OCI-LY1 (cell line): ENCODE measurements around the gene B4GALT2.

Experiments
- H2AFZ ChIP-seq: fragments of 200-600 bp; sonication (generic), shearing (Covaris generic); 2 replicates; pipeline ENCODE4 v1.6.0; 2014; ENCODE audit warnings: antibody characterized with exemption, mild to moderate bottlenecking, low read length
- H3F3A ChIP-seq: fragments of 200-600 bp; sonication (generic), shearing (Covaris generic); 2 replicates; pipeline ENCODE4 v1.6.0; 2014; ENCODE audit warnings: mild to moderate bottlenecking, antibody characterized with exemption, low read length, moderate library complexity; ENCODE audit not compliant: insufficient read depth
- H3K27ac ChIP-seq: fragments of 200-600 bp; sonication (generic); 2 replicates; pipeline ENCODE4 v1.5.1; 2014; ENCODE audit warnings: low read length, mixed run types, mild to moderate bottlenecking, low read depth; ENCODE audit not compliant: poor library complexity, severe bottlenecking
- H3K27me3 ChIP-seq: fragments of 200-600 bp; sonication (generic); 2 replicates; pipeline ENCODE4 v1.6.0; 2014; ENCODE audit warnings: antibody characterized with exemption, mild to moderate bottlenecking, low read length, moderate library complexity; ENCODE audit not compliant: insufficient read depth
- H3K36me3 ChIP-seq: fragments of 200-600 bp; sonication (generic); 2 replicates; pipeline ENCODE4 v1.6.1; 2014; ENCODE audit warnings: mild to moderate bottlenecking, antibody characterized with exemption, low read length, moderate library complexity, mixed read lengths; ENCODE audit not compliant: insufficient read depth
- H3K4me1 ChIP-seq: fragments of 200-600 bp; sonication (generic); 2 replicates; pipeline ENCODE4 v1.5.1; 2014; ENCODE audit warnings: mild to moderate bottlenecking, low read length, moderate library complexity; ENCODE audit not compliant: insufficient read depth, severe bottlenecking
- H3K4me2 ChIP-seq: fragments of 200-600 bp; sonication (generic), shearing (Covaris generic); 2 replicates; pipeline ENCODE4 v1.6.1; 2014; ENCODE audit warnings: low read length
- H3K4me3 ChIP-seq: fragments of 200-600 bp; sonication (generic); 2 replicates; pipeline ENCODE4 v1.5.1; 2014; ENCODE audit warnings: low read length, low read depth, mild to moderate bottlenecking, mixed read lengths; ENCODE audit not compliant: poor library complexity, severe bottlenecking
- H3K79me2 ChIP-seq: fragments of 200-600 bp; shearing (Covaris generic); 2 replicates; pipeline ENCODE4 v1.6.1; 2016; ENCODE audit warnings: mixed run types, low read length, mixed read lengths; ENCODE audit not compliant: insufficient read depth
- H3K9ac ChIP-seq: fragments of 200-600 bp; sonication (generic), shearing (Covaris generic); 2 replicates; pipeline ENCODE4 v1.6.1; 2014; ENCODE audit warnings: mild to moderate bottlenecking, low read length, mixed read lengths
- H3K9me2 ChIP-seq: fragments of 200-600 bp; sonication (generic), shearing (Covaris generic); 2 replicates; pipeline ENCODE4 v1.6.1; 2014; ENCODE audit warnings: low read depth, mild to moderate bottlenecking, low read length, mixed read lengths
- H3K9me3 ChIP-seq: fragments of 200-600 bp; shearing (Covaris generic); 2 replicates; pipeline ENCODE4 v1.6.1; 2014; ENCODE audit warnings: low read length, mixed read lengths
- H4K20me1 ChIP-seq: fragments of 200-600 bp; sonication (generic), shearing (Covaris generic); 2 replicates; pipeline ENCODE4 v1.6.0; 2016; ENCODE audit warnings: mild to moderate bottlenecking, low read length; ENCODE audit not compliant: insufficient read depth
- CTCF ChIP-seq: fragments of 200-600 bp; sonication (generic), shearing (Covaris generic); IDR thresholded peaks from 2 replicates; pipeline ENCODE4 v1.5.1; 2017; ENCODE audit warnings: mild to moderate bottlenecking, antibody characterized with exemption, low read length, moderate library complexity, mixed read lengths
- EZH2 ChIP-seq: fragments of 200-600 bp; sonication (generic), shearing (Covaris generic); IDR thresholded peaks from 2 replicates; pipeline ENCODE4 v1.8.0; 2017; ENCODE audit warnings: borderline replicate concordance, mixed run types, mild to moderate bottlenecking, antibody characterized with exemption, low read length, moderate library complexity, mixed read lengths

B4GALT2 gene

GRCh38 chr1:43984855-43985254, 5.8 kb downstream of the B4GALT2 start:
- TF ChIP-seq EZH2 (no peak), CTCF (no peak)
- Histone ChIP-seq H2AFZ (no peak overlapping the region), H3K9ac (no peak overlapping the region), H4K20me1 (no peaks in the 10 kb centered on the region), H3K4me3 (no peak overlapping the region), H3K36me3 (no peaks in the 10 kb centered on the region), H3K4me1 (peaks cover under 1% of the 10 kb centered on the region), H3K79me2 (no peaks in the 10 kb centered on the region), H3K9me2 (no peaks in the 10 kb centered on the region), H3K4me2 (no peak overlapping the region), H3K27me3 (0 out of 2 replicates have a peak, but pooled peaks cover 8% of the 10 kb centered on the region), H3F3A (no peaks in the 10 kb centered on the region), H3K27ac (no peak overlapping the region), H3K9me3 (no peaks in the 10 kb centered on the region)

DNA sequence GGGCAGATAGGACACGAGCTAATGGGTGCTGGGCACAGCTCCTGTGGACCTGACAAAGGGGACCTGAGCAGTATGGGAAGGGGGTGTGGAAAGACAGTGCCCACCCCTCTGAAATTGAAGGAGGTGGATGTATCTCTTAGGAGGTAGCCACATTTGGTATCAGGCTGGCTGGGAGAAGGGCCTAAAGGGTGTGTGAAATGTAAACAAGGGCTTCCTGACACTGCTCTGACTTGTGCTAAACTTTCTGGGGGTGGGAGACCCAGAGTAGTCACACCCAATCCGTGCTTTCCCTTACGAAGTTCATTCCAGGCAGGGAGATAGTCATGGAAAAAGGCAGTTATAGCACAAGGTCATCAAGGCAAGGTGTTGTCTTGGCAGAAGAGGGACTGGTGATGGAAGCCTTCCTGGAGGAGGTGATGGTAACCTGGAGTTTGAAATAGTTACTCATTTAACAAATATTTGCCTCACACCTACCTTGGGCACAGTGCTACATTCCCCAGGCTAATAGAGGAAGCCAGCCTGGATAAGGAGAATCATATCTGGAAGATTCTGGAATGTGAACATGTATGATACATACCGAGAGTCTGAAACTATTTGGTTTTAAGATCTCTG, 7.1 kb downstream of the B4GALT2 start:
- Histone ChIP-seq H3F3A (no peaks in the 10 kb centered on the region), H3K27ac (no peak overlapping the region), H4K20me1 (no peaks in the 10 kb centered on the region), H3K36me3 (no peaks in the 10 kb centered on the region), H3K4me2 (no peak overlapping the region), H3K9me3 (no peaks in the 10 kb centered on the region), H3K4me1 (peaks cover 5% of the 10 kb centered on the region), H3K9ac (no peak overlapping the region), H3K79me2 (no peaks in the 10 kb centered on the region), H3K27me3 (0 out of 2 replicates have a peak, but pooled peaks cover 5% of the 10 kb centered on the region), H3K9me2 (no peaks in the 10 kb centered on the region), H2AFZ (no peak overlapping the region), H3K4me3 (no peak overlapping the region)
- TF ChIP-seq CTCF (no peak), EZH2 (no peak)

DNA sequence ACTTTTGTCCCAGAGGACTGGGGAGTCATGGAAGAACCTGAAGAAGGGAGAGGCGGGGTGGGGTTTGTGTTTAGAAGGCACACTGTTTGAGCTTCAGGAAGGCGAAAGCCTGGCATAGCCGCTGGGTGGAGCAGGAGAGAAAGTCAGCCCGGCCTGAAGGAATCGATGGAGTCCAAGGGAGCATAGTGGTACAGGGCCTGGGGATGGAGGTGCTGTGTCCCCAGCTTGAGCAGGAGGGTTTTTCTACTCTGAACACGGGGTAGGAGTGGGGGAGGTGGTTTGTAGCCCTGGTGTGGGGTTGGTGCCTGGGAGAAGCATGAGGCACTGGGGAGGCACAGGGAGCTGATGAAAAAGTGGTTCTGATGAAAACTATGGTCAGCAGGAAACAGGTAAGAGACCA, 7.7 kb downstream of the B4GALT2 start:
- Histone ChIP-seq H3K4me3 (no peak overlapping the region), H4K20me1 (no peaks in the 10 kb centered on the region), H3K27ac (no peak overlapping the region), H3K9me2 (no peaks in the 10 kb centered on the region), H3K9ac (no peak overlapping the region), H3K4me2 (no peak overlapping the region), H3K36me3 (no peaks in the 10 kb centered on the region), H3K27me3 (0 out of 2 replicates have a peak, but pooled peaks cover 2% of the 10 kb centered on the region), H3F3A (no peaks in the 10 kb centered on the region), H3K4me1 (peaks cover 7% of the 10 kb centered on the region), H2AFZ (no peak overlapping the region), H3K9me3 (no peaks in the 10 kb centered on the region), H3K79me2 (no peaks in the 10 kb centered on the region)
- TF ChIP-seq EZH2 (no peak), CTCF (peak; percentile 41; the same call in 1 of the 2 replicates)
